HG03097 (cell line): ENCODE measurements around the gene UBR1.
"Not testable (repeated sequence)": the region's sequence is repeated elsewhere in the genome, so short reads cannot be mapped to it uniquely, and the experiment has no call there.

Experiments used
- ATAC-seq: cut with Tn5 transposase; IDR thresholded peaks from one replicate; pipeline ENCODE4 v1.9.1; 2021; ENCODE audit not compliant: unreplicated experiment, low FRiP score

UBR1 gene

GRCh38 chr15:43070249-43070648 lies 35.6 kb downstream of the UBR1 start:
- no peak for ATAC-seq

DNA sequence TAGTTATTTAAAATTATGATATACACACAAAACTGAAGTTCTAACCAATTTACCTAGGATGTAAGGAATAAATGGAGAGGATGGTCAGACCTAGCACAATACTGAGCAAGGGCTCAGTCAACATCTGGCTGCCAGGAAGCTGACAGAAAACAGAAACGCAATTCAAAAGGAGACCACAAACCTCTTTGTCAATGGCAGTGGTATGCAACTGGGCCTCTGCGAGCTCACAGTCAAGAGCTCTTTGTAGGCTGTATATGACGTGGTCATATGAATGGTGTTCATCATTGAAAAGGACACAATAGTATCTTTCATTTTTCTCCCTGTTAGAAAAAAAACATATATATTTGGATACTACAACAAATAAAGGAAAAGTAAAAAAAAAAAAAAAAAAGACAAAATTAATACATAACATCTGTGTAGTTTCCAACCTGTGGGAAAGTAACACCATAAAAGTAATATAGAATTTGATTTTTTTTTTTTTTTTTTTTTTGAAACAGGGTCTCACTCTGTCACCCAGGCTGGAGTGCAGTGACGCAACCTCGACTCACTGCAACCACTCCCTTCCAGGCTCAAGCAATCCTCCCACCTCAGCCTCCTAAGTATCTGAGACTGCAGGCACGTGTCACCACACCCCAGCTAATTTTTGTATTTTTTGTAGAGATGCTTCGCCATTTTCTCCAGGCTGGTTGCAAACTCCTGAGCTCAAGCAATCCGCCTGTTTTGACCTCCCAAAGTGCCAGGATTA lies 37.9 kb downstream of the UBR1 start:
- no peak for ATAC-seq

GRCh38 chr15:43056696-43057095 lies 49.1 kb downstream of the UBR1 start:
- no peak for ATAC-seq

- no peak for ATAC-seq
These were observed 53.0 kb downstream of the UBR1 start for GRCh38 chr15:43052860-43053259.

DNA sequence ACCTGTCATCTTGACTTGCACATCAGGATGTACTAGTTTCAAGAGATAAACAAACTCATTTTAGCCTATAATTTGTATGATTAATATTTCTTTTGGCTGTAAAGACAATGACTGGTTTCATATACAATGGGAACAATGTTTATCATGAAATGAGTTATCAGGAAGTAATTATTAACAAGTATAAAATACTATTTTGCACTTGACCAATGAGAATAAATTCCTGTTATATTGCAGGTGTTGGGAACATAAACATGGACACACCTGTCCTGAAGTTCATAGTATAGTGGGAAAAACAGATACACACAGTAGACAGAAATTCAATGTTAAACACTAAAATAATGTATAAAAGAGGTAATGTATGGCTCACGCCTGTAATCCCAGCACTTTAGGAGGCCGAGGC lies 56.9 kb downstream of the UBR1 start:
- ATAC-seq, result no peak

DNA sequence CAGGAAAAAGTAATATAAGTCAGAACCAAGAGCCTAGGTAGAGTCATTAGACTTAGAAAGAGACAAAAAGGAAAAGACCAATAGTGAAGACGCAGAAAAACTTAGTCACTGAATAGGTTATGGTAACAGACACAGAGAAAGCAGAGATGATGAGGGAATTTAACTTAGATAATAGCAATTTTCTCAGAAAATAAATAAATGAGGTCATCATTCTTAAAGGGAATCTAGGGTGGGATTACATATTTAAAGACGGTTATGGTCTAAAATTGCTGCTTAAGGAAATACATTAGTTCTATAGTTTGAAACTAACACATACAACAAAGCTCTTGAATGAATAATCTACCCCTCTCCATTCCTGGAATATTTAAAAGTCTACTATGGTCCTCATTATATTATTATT lies 59.4 kb downstream of the UBR1 start:
- ATAC-seq, result no peak

DNA sequence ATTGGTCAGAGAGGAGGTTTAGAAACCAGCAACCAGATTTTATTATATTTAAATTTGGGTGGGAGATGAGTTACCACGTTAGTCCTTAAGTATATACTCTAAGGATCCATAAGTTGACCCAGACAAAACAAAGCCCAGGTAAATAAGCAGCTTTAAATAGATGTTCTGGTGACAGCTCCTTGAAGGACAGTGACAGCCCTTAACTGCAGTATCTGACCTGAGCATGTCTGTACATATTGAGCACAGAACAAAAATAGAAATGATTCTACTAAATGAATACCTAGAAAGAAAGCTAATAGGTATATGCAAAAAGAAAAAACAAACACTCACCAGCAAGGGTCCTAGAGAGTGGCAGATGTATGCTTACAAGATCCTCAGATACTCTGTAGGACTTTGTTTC lies 63.0 kb downstream of the UBR1 start:
- ATAC-seq, result no peak

DNA sequence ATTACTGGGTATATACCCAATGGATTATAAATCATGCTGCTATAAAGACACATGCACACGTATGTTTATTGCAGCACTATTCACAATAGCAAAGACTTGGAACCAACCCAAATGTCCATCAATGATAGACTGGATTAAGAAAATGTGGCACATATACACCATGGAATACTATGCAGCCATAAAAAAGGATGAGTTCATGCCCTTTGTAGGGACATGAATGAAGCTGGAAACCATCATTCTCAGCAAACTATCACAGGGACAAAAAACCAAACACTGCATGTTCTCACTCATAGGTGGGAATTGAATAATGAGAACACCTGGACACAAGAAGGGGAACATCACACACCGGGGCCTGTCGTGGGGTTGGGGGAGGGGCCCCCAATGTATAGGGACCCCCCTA lies 64.8 kb downstream of the UBR1 start:
- ATAC-seq, result not testable (repeated sequence)

- not testable (repeated sequence) for ATAC-seq
These were observed 70.6 kb downstream of the UBR1 start for GRCh38 chr15:43035240-43035639.

GRCh38 chr15:43029476-43029875 lies 76.4 kb downstream of the UBR1 start:
- no peak for ATAC-seq

DNA sequence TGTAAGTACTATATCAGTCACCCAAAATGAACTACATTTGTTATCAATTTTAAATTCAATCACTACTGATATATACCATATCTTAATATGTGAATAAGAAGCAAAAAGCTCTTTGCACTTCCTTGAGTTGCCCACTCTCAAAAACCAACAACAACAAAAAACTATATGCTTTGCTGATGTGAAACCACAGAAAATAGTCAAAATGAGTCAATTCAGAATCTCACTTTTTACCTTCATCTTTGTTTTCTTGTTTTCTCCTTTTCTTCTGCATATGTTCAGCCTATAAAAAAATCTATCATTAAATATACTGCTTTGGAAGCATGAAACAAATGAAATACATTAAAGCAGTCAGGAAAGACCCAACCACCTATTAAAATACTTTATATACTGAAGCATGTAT lies 80.7 kb downstream of the UBR1 start:
- no peak for ATAC-seq

DNA sequence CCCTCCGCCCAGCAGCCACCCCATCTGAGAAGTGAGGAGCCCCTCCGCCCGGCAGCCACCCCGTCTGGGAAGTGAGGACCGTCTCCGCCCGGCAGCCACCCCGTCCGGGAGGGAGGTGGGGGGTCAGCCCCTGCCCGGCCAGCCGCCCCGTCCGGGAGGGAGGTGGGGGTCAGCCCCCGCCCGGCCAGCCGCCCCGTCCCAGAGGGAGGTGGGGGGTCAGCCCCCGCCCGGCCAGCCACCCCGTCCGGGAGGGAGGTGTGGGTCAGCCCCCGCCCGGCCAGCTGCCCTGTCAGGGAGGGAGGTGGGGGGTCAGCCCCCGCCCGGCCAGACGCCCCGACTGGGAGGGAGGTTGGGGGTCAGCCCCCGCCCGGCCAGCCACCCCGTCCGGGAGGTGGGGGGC lies 91.2 kb downstream of the UBR1 start:
- ATAC-seq, result not testable (repeated sequence)

GRCh38 chr15:43009206-43009605 lies 96.6 kb downstream of the UBR1 start:
- ATAC-seq, result no peak

DNA sequence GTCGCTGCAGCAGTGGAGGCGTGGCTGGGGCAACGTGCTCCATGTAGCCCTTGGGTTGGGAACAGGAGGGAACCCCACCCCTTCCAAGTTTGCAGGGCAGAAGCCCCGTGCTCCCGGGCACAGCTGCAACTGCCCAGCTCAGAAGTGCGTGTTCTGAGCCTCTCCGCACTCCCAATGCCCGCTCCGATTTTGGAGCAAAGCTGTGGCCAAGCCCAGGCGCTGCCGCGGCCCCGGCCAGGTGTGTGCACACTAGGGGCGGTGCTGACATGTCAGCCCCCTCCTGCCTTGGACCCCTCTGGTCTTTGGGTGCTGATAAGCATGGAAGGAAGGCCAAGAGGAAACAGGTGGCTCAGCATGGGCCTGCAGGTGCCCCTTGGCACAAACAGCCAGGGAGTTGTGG lies 97.7 kb downstream of the UBR1 start:
- no peak for ATAC-seq

- no peak for ATAC-seq
These were observed 98.3 kb downstream of the UBR1 start for GRCh38 chr15:43007551-43007950.

DNA sequence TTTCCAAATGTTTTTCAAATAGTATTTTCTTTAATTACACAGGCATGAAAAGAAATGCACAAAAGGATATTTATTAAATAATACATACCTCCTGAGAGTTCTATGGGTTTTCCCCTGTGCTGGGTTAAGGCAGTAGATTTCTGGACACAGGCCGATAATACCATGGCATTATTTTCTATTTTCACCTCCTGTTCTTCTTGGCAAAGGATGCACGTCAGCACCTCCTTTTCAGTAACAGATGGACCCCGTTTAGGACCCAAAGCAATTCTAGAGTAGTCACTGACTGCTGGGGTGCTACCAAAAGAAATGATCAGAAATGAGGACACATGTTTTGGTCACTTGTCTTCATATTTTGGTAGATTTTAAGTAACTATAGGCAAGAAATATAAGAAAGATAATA lies 98.8 kb downstream of the UBR1 start:
- ATAC-seq, result no peak

GRCh38 chr15:43004886-43005595 lies 100.8 kb downstream of the UBR1 start:
- ATAC-seq, result not testable (repeated sequence)

DNA sequence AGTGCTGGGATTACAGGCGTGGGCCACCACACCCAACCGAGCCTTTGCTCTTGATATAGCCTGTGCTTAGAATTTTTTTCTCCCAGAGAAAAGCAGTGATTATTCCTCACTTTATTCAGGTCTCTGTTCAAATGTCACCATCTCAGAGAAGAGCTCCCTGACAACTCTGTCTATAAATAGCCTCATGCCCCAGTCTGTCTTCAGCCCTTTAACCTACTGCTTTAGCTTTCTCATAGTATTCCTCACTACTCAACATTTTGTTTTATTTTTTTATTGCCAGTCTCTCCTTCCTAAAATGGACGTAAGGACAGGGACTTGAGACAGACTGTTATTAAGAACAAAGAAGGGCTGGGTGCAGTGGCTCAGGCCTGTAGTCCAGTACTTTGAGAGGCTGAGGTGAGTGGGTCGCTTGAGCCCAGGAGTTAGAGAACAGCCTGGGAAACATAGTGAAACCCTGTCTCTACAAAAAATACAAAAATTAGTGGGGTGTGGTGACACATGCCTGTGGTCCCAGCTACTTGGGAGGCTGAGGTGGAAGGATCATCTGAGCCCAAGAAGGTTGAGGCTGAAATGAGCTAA lies 106.5 kb downstream of the UBR1 start:
- ATAC-seq, result no peak

- no peak for ATAC-seq
These were observed 109.0 kb downstream of the UBR1 start for GRCh38 chr15:42996871-42997270.

- ATAC-seq, result no peak
These were observed 111.3 kb downstream of the UBR1 start for GRCh38 chr15:42994546-42994945.

- no peak for ATAC-seq
These were observed 113.2 kb downstream of the UBR1 start for GRCh38 chr15:42992626-42993025.
